GM19238 (cell line): ENCODE data around the gene CALHM1.
"Not testable (repeated sequence)": the region's sequence is repeated elsewhere in the genome, so short reads cannot be mapped to it uniquely, and the experiment has no call there.

Source experiments
- DNase-seq: peaks from one replicate; pipeline ENCODE4 v3.0.0; 2011; ENCODE audit warnings: low spot score; ENCODE audit not compliant: insufficient read length

The CALHM1 gene

GRCh38 chr10:103433858-103434257, 24.8 kb downstream of the CALHM1 start:
- no peak for DNase-seq

GRCh38 chr10:103431902-103432301, 26.8 kb downstream of the CALHM1 start:
- no peak for DNase-seq

GRCh38 chr10:103429647-103430046, 29.1 kb downstream of the CALHM1 start:
- DNase-seq = no peak

GRCh38 chr10:103428989-103429643, 29.6 kb downstream of the CALHM1 start:
- DNase-seq = no peak

- no peak for DNase-seq
Measured at GRCh38 chr10:103427866-103428265, 30.8 kb downstream of the CALHM1 start.

GRCh38 chr10:103423748-103424147, 35.0 kb downstream of the CALHM1 start:
- no peak for DNase-seq

GRCh38 chr10:103419101-103419500, 39.6 kb downstream of the CALHM1 start:
- no peak for DNase-seq

GRCh38 chr10:103417601-103418000, 41.1 kb downstream of the CALHM1 start:
- no peak for DNase-seq

- not testable (repeated sequence) for DNase-seq
Measured at GRCh38 chr10:103417148-103417469, 41.6 kb downstream of the CALHM1 start.

- DNase-seq = peak; percentile 16
Measured at GRCh38 chr10:103416436-103417147, 42.1 kb downstream of the CALHM1 start.

GRCh38 chr10:103415581-103415980, 43.1 kb downstream of the CALHM1 start:
- no peak for DNase-seq

- DNase-seq = no peak
Measured at GRCh38 chr10:103413564-103413963, 45.1 kb downstream of the CALHM1 start.
